Left ventricle myocardium superior (tissue), 1 donor: ENCODE measurements around the gene SLC35F4. TPM values are rescaled to one million over a fixed set of nuclear protein-coding genes. Genes with fewer than 3 reads are reported as not detected.
"Not testable (repeated sequence)": the region's sequence is repeated elsewhere in the genome, so short reads cannot be mapped to it uniquely, and the experiment has no call there.

Source experiments
- ATAC-seq: fragments of 200-7000 bp; cut with Tn5 transposase; one replicate; pipeline ENCODE4 v1.9.1; 2020; ENCODE audit warnings: mild to moderate bottlenecking, moderate library complexity
- DNase-seq: peaks from one replicate; pipeline ENCODE4 v3.0.0-alpha.2; 2020
- intact Hi-C: fragments of 100-400 bp; cut with micrococcal nuclease; formaldehyde crosslinking; loops from one replicate; pipeline ENCODE4 v1.11.0; 2022
- long read RNA-seq: library from polyadenylated mRNA; unstranded; transcript quantifications from one replicate; pipeline ENCODE4 v2.0.0, GENCODE V29; 2021
- total RNA-seq: library from RNA; stranded (reverse); fragmentation: NEBNext Ultra II Directional; extraction: Animal tissue kit (Norgen Biotek cat#: 25700); gene quantifications from one replicate; pipeline ENCODE4 v1.2.1, GENCODE V29; 2021
- donor health status: DM: no; HTN: yes; CAD: no; lungs with severe emphysema.

SLC35F4 gene
- total RNA-seq, result not detected
- long read RNA-seq, result 0 reads

- peak; percentile 36 for DNase-seq
These were observed at the start of gene SLC35F4 for GRCh38 chr14:57865403-57866198. SLC35F4 (minus strand) TSS chr14:57866092.

GRCh38 chr14:57909626-57910025 lies 43.7 kb upstream of the SLC35F4 start:
- DNase-seq (no peak), ATAC-seq (no peak)
- intact Hi-C loops, result no loop called here

More at GRCh38 chr14:57865403-57866198, at the start of gene SLC35F4:
- ATAC-seq, result peak; percentile 26
- intact Hi-C loops, result no loop called here

- no peak for ATAC-seq
- intact Hi-C loops, result no loop called here
- DNase-seq, result no peak
These were observed 38.1 kb upstream of the SLC35F4 start for GRCh38 chr14:57903954-57904353.

- intact Hi-C loops, result no loop called here
- DNase-seq, result no peak
- ATAC-seq, result no peak
These were observed 33.1 kb upstream of the SLC35F4 start for GRCh38 chr14:57898837-57899572.

GRCh38 chr14:57897144-57897748 lies 31.4 kb upstream of the SLC35F4 start:
- no peak for ATAC-seq
- no peak for DNase-seq
- intact Hi-C loops, result no loop called here

- peak; percentile 82 for ATAC-seq
- DNase-seq, result peak; percentile 55
- intact Hi-C loops, result no loop called here
These were observed 23.4 kb upstream of the SLC35F4 start for GRCh38 chr14:57889245-57889644.

GRCh38 chr14:57884175-57884574 lies 18.3 kb upstream of the SLC35F4 start:
- DNase-seq, result no peak
- intact Hi-C loops, result no loop called here
- no peak for ATAC-seq

GRCh38 chr14:57883061-57883460 lies 17.2 kb upstream of the SLC35F4 start:
- DNase-seq (no peak), ATAC-seq (no peak)
- intact Hi-C loops, result no loop called here

GRCh38 chr14:57879516-57879915 lies 13.6 kb upstream of the SLC35F4 start:
- intact Hi-C loops, result no loop called here
- DNase-seq, result no peak
- ATAC-seq, result no peak

GRCh38 chr14:57875985-57876384 lies 10.1 kb upstream of the SLC35F4 start:
- ATAC-seq (no peak), DNase-seq (no peak)
- intact Hi-C loops, result no loop called here

- no peak for ATAC-seq
- intact Hi-C loops, result no loop called here
- DNase-seq, result no peak
These were observed 9.4 kb upstream of the SLC35F4 start for GRCh38 chr14:57875296-57875695.

- DNase-seq (no peak), ATAC-seq (no peak)
- intact Hi-C loops, result no loop called here
These were observed 5.7 kb upstream of the SLC35F4 start for GRCh38 chr14:57871459-57872080.

GRCh38 chr14:57870686-57871457 lies 5.0 kb upstream of the SLC35F4 start:
- ATAC-seq, result no peak
- no peak for DNase-seq
- intact Hi-C loops, result no loop called here

- intact Hi-C loops, result no loop called here
- DNase-seq, result no peak
- no peak for ATAC-seq
These were observed 3.7 kb upstream of the SLC35F4 start for GRCh38 chr14:57869617-57870016.

- no peak for ATAC-seq
- DNase-seq, result no peak
- intact Hi-C loops, result no loop called here
These were observed 360 bp upstream of the SLC35F4 start for GRCh38 chr14:57866199-57866705.

GRCh38 chr14:57865066-57865402 lies 858 bp downstream of the SLC35F4 start:
- ATAC-seq (no peak), DNase-seq (no peak)
- intact Hi-C loops, result no loop called here

GRCh38 chr14:57864659-57865058 lies 1.2 kb downstream of the SLC35F4 start:
- DNase-seq (no peak), ATAC-seq (no peak)
- intact Hi-C loops, result no loop called here

GRCh38 chr14:57863471-57863870 lies 2.4 kb downstream of the SLC35F4 start:
- intact Hi-C loops, result no loop called here
- DNase-seq, result no peak

GRCh38 chr14:57855666-57856065 lies 10.2 kb downstream of the SLC35F4 start:
- DNase-seq, ATAC-seq: not testable (repeated sequence)

More at GRCh38 chr14:57863471-57863870, 2.4 kb downstream of the SLC35F4 start:
- ATAC-seq, result no peak

More at GRCh38 chr14:57855666-57856065, 10.2 kb downstream of the SLC35F4 start:
- intact Hi-C loops, result not testable (repeated sequence)
